ENCODE data around the gene SLC36A4. TPM values are rescaled to one million over a fixed set of nuclear protein-coding genes. Genes with fewer than 3 reads are reported as not detected.

Gene SLC36A4
- total RNA-seq, 1 donor from 2014 or later = 25.3 TPM

DNA sequence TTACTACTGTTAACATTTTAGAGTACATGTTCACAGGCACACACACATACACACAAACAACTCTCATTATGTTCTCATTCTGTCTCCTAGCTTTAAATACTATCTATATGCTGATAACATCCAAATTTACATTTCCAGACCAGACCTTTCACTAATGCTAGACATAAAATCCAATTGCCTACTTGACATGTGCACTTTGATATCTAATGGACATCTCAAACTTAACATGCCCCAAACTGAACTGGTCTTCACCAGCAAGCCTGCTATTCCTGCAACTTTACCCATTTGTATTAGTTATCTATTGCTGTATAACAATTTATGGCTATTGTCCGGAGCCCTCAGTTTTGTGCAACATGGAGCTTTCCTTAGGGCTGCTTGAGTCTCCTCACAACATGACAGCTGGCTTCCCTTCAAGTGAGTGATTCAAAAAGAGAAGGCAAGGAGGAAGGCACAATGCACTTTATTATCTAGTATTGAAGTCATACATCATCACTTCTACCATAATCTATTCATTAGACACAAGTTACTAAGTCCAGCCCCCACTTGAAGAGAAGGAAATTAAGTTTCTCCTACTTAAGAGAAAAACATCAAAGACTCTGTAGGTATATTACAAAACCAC lies 3.0 kb downstream of the SLC36A4 start:
- DNase-seq (ENCODE audit: extremely low spot score, unreplicated experiment) = no peak
- no peak overlapping the region for H3K27ac Mint-ChIP-seq (ENCODE audit: unreplicated experiment)
- H3K36me3 Mint-ChIP-seq (ENCODE audit: unreplicated experiment) = no peaks in the 10 kb centered on the region
- H3K27me3 Mint-ChIP-seq (ENCODE audit: unreplicated experiment) = peaks cover 9% of the 10 kb centered on the region
- TF ChIP-seq CTCF (IDR thresholded peaks at IDR 0.05) = no peak
- no peak overlapping the region for H3K4me3 Mint-ChIP-seq (ENCODE audit: unreplicated experiment)
- no peaks in the 10 kb centered on the region for H3K9me3 Mint-ChIP-seq (ENCODE audit: unreplicated experiment)
- H3K4me1 Mint-ChIP-seq (ENCODE audit: unreplicated experiment) = peaks cover 4% of the 10 kb centered on the region

GRCh38 chr11:93193731-93194130 lies 4.1 kb downstream of the SLC36A4 start:
- no peak for DNase-seq (ENCODE audit: extremely low spot score, unreplicated experiment)
- no peak overlapping the region for H3K4me3 Mint-ChIP-seq (ENCODE audit: unreplicated experiment)
- H3K4me1 Mint-ChIP-seq (ENCODE audit: unreplicated experiment) = peaks cover 4% of the 10 kb centered on the region
- no peak overlapping the region for H3K27ac Mint-ChIP-seq (ENCODE audit: unreplicated experiment)
- no peaks in the 10 kb centered on the region for H3K36me3 Mint-ChIP-seq (ENCODE audit: unreplicated experiment)
- H3K27me3 Mint-ChIP-seq (ENCODE audit: unreplicated experiment) = no peaks in the 10 kb centered on the region
- no peaks in the 10 kb centered on the region for H3K9me3 Mint-ChIP-seq (ENCODE audit: unreplicated experiment)
- no peak for TF ChIP-seq CTCF (IDR thresholded peaks at IDR 0.05)

- H3K4me3 Mint-ChIP-seq (ENCODE audit: unreplicated experiment) = no peak overlapping the region
- H3K27me3 Mint-ChIP-seq (ENCODE audit: unreplicated experiment) = no peaks in the 10 kb centered on the region
Observed at GRCh38 chr11:93192163-93192562, 5.6 kb downstream of the SLC36A4 start.

GRCh38 chr11:93189462-93189861 lies 8.3 kb downstream of the SLC36A4 start:
- Mint-ChIP-seq H3K36me3 (ENCODE audit: unreplicated experiment) (peaks cover 25% of the 10 kb centered on the region), H3K9me3 (ENCODE audit: unreplicated experiment) (peaks cover 24% of the 10 kb centered on the region), H3K27ac (ENCODE audit: unreplicated experiment) (no peak overlapping the region), H3K4me3 (ENCODE audit: unreplicated experiment) (no peak overlapping the region), H3K4me1 (ENCODE audit: unreplicated experiment) (peaks cover 2% of the 10 kb centered on the region), H3K27me3 (ENCODE audit: unreplicated experiment) (no peaks in the 10 kb centered on the region)
- no peak for DNase-seq (ENCODE audit: extremely low spot score, unreplicated experiment)
- TF ChIP-seq CTCF (IDR thresholded peaks at IDR 0.05) = no peak

More at GRCh38 chr11:93192163-93192562, 5.6 kb downstream of the SLC36A4 start:
- Mint-ChIP-seq H3K36me3 (ENCODE audit: unreplicated experiment) (peaks cover 9% of the 10 kb centered on the region), H3K27ac (ENCODE audit: unreplicated experiment) (peak overlapping the region; percentile 32), H3K9me3 (ENCODE audit: unreplicated experiment) (peaks cover 10% of the 10 kb centered on the region), H3K4me1 (ENCODE audit: unreplicated experiment) (peaks cover 2% of the 10 kb centered on the region)
- DNase-seq (ENCODE audit: extremely low spot score, unreplicated experiment) = no peak
- no peak for TF ChIP-seq CTCF (IDR thresholded peaks at IDR 0.05)

- Mint-ChIP-seq H3K4me3 (ENCODE audit: unreplicated experiment) (no peak overlapping the region), H3K9me3 (ENCODE audit: unreplicated experiment) (peaks cover 24% of the 10 kb centered on the region), H3K4me1 (ENCODE audit: unreplicated experiment) (peaks cover 2% of the 10 kb centered on the region), H3K27me3 (ENCODE audit: unreplicated experiment) (no peaks in the 10 kb centered on the region), H3K36me3 (ENCODE audit: unreplicated experiment) (peaks cover 25% of the 10 kb centered on the region), H3K27ac (ENCODE audit: unreplicated experiment) (no peak overlapping the region)
- DNase-seq (ENCODE audit: extremely low spot score, unreplicated experiment) = no peak
- TF ChIP-seq CTCF (IDR thresholded peaks at IDR 0.05) = no peak
Observed at GRCh38 chr11:93188726-93189125, 9.1 kb downstream of the SLC36A4 start.

All from osteocyte (in vitro differentiated cells).